B cell (primary cell): Measurements from ENCODE around the gene ZNF541. TPM values are rescaled to one million over a fixed set of nuclear protein-coding genes. Genes with fewer than 3 reads are reported as not detected.

Experiments used
- ATAC-seq: fragments of 200-7000 bp; cut with Tn5 transposase; one replicate; pipeline ENCODE4 v1.10.0; 2021; ENCODE audit warnings: low read depth, mild to moderate bottlenecking, moderate number of reproducible peaks, moderate library complexity
- CTCF ChIA-PET: fragments of 350-600 bp; sonication (Branson Sonifier 250); formaldehyde crosslinking; loops from one replicate; lab custom pipeline; 2021; ENCODE audit warnings: antibody characterized with exemption, inconsistent platforms; lab: Charles Lee
- POLR2A ChIA-PET: fragments of 350-600 bp; sonication (Branson Sonifier 250); formaldehyde crosslinking; loops from one replicate; lab custom pipeline; 2021; ENCODE audit warnings: antibody characterized with exemption; lab: Charles Lee
- DNase-seq: peaks from one replicate; pipeline ENCODE4 v3.0.0; 2013
- H2AFZ ChIP-seq: 2 replicates; pipeline ENCODE4 v1.6.1; 2012; ENCODE audit warnings: mild to moderate bottlenecking, low read depth, low read length; ENCODE audit not compliant: insufficient read depth, poor library complexity, severe bottlenecking
- H3K27ac ChIP-seq, 2 donors: 1 replicate in 1 of 2; 2 replicates in 1 of 2; pipeline ENCODE4 v1.5.1; 2012 to 2013; ENCODE audit warnings: low read length in 2 of 2, mild to moderate bottlenecking in 2 of 2, moderate library complexity in 1 of 2
- H3K27me3 ChIP-seq, 4 experiments: fragments of 200-600 bp in 1 of 4; sonication (generic) in 1 of 4; replicated peaks in 1 of 4; 1 replicate in 2 of 4; 2 replicates in 2 of 4; pipeline versions ENCODE4 v1.6.1 to v1.7.0; 2013 to 2016; ENCODE audit warnings: low read length in 3 of 4, mild to moderate bottlenecking in 2 of 4, mixed read lengths in 1 of 4, moderate library complexity in 1 of 4; ENCODE audit not compliant: insufficient read depth in 4 of 4, control insufficient read depth in 3 of 4; ENCODE audit errors: control extremely low read depth in 1 of 4
- H3K36me3 ChIP-seq, 2 experiments: replicated peaks in 1 of 2; 1 replicate in 1 of 2; 2 replicates in 1 of 2; pipeline versions ENCODE4 v1.6.1 to v1.7.1; 2013; ENCODE audit warnings: low read length in 1 of 2; ENCODE audit not compliant: insufficient read depth in 2 of 2, control insufficient read depth in 1 of 2; ENCODE audit errors: control extremely low read depth in 1 of 2, extremely low read depth in 1 of 2
- H3K4me1 ChIP-seq, 2 donors: fragments of 200-600 bp in 1 of 2; sonication (generic) in 1 of 2; 1 replicate in 1 of 2; 2 replicates in 1 of 2; pipeline versions ENCODE4 v1.5.1 to v1.6.1; 2013 to 2017; ENCODE audit warnings: low read length in 2 of 2; ENCODE audit not compliant: control insufficient read depth in 2 of 2, insufficient read depth in 2 of 2
- H3K4me2 ChIP-seq: replicated peaks from 2 replicates; pipeline ENCODE3; 2012; ENCODE audit warnings: mild to moderate bottlenecking, low read depth, low read length; ENCODE audit not compliant: poor library complexity, severe bottlenecking
- H3K4me3 ChIP-seq, 5 experiments: fragments of 200-600 bp in 1 of 5; sonication (generic) in 1 of 5; 1 replicate in 3 of 5; 2 replicates in 2 of 5; pipeline versions ENCODE4 v1.5.1 to v1.7.0; 2011 to 2016; ENCODE audit warnings: low read length in 4 of 5, mild to moderate bottlenecking in 4 of 5, low read depth in 2 of 5, control low read depth in 1 of 5, moderate library complexity in 1 of 5; ENCODE audit not compliant: insufficient read depth in 1 of 5; ENCODE audit errors: control extremely low read depth in 1 of 5, extremely low read depth in 1 of 5
- H3K79me2 ChIP-seq: fragments of 200-600 bp; sonication (generic); one replicate; pipeline ENCODE4 v1.6.0; 2016; ENCODE audit warnings: low read length; ENCODE audit not compliant: control insufficient read depth, insufficient read depth
- H3K9ac ChIP-seq: fragments of 200-600 bp; sonication (generic); 2 replicates; pipeline ENCODE4 v1.6.1; 2017; ENCODE audit warnings: mild to moderate bottlenecking, low read length, moderate library complexity
- H3K9me3 ChIP-seq, 3 donors: one replicate each; pipeline versions ENCODE4 v1.6.1 to v1.7.1; 2013; ENCODE audit warnings: low read length in 2 of 3; ENCODE audit not compliant: control insufficient read depth in 2 of 3, insufficient read depth in 1 of 3; ENCODE audit errors: control extremely low read depth in 1 of 3
- H4K20me1 ChIP-seq: 2 replicates; pipeline ENCODE4 v1.6.0; 2012; ENCODE audit warnings: mild to moderate bottlenecking, low read length; ENCODE audit not compliant: insufficient read depth, control insufficient read depth, poor library complexity, severe bottlenecking
- H3K27ac Mint-ChIP-seq: one replicate; pipeline ENCODE4 v1.8.0; 2021; ENCODE audit warnings: mixed read lengths
- H3K27me3 Mint-ChIP-seq: one replicate; pipeline ENCODE4 v1.8.0; 2021; ENCODE audit warnings: mixed read lengths
- H3K4me1 Mint-ChIP-seq: one replicate; pipeline ENCODE4 v1.8.0; 2021; ENCODE audit warnings: mixed read lengths
- H3K4me3 Mint-ChIP-seq: one replicate; pipeline ENCODE4 v1.8.0; 2021; ENCODE audit warnings: mixed read lengths
- H3K9me3 Mint-ChIP-seq: one replicate; pipeline ENCODE4 v1.8.0; 2022; ENCODE audit warnings: mixed read lengths; ENCODE audit not compliant: insufficient read depth
- CTCF ChIP-seq: fragments of 200-600 bp; IDR thresholded peaks from one replicate; pipeline ENCODE4 v1.8.0; 2022; ENCODE audit warnings: antibody characterized with exemption, mild to moderate bottlenecking
- EZH2 ChIP-seq: IDR thresholded peaks from 2 replicates; pipeline ENCODE4 v1.6.1; 2012; ENCODE audit warnings: borderline replicate concordance, low read depth, mild to moderate bottlenecking, moderate library complexity, low read length; ENCODE audit not compliant: insufficient read depth, poor library complexity, severe bottlenecking
- WGBS: methylation state at CpG from one replicate; pipeline ENCODE4 v1.1.5; 2013; ENCODE audit warnings: missing lambda C conversion rate; ENCODE audit not compliant: insufficient coverage; 5-methylcytosine and 5-hydroxymethylcytosine counted together
- intact Hi-C: fragments of 100-400 bp; cut with micrococcal nuclease; formaldehyde crosslinking; loops from one replicate; pipeline ENCODE4 v1.10.0; 2022
- polyA plus RNA-seq: library from polyadenylated mRNA; depleted of rRNA; stranded (reverse); fragments of >200 nt; gene quantifications from 2 replicates; pipeline ENCODE4 v1.2.3, GENCODE V29; 2012
- total RNA-seq, 2 donors: library from RNA; stranded (reverse); fragments of 120-200 nt in 1 of 2; gene quantifications; 1 replicate in 1 of 2; 2 replicates in 1 of 2; pipeline versions ENCODE4 v1.2.3 to v1.2.4, GENCODE V29; 2013 to 2022

The ZNF541 gene
- total and polyA plus RNA-seq, 2 donors (not counting 1 experiment from before 2014, with no cell fraction given), result 0.03 TPM; not detected in 1

GRCh38 chr19:47561440-47562057 lies 11.4 kb downstream of the ZNF541 start:
- Mint-ChIP-seq H3K4me3 (no peak overlapping the region), H3K4me1 (no peaks in the 10 kb centered on the region), H3K9me3 (no peaks in the 10 kb centered on the region), H3K27ac (no peak overlapping the region), H3K27me3 (peaks cover 31% of the 10 kb centered on the region)
- H3K4me1 ChIP-seq, result no peaks in the 10 kb centered on the region
- CTCF ChIA-PET, result interaction anchor here (0.6 kb wide), 1 partner anchor 1222 kb away, joined by 4 read pairs; no protein-coding TSS in a partner anchor
- no peaks in the 10 kb centered on the region for H4K20me1 ChIP-seq
- ATAC-seq (no peak), DNase-seq (no peak)
- intact Hi-C loops, result no loop called here
- no peaks in the 10 kb centered on the region for H3K36me3 ChIP-seq
- H3K27ac ChIP-seq, result no peak overlapping the region
- no peaks in the 10 kb centered on the region for H3K79me2 ChIP-seq
- 71% methylated on average over 1 of the region's 7 CpGs for WGBS
- POLR2A ChIA-PET, result no interaction called here
- H3K27me3 ChIP-seq, result peaks cover 0 to 4% (median 2%) of the 10 kb centered on the region in 4 experiments
- no peak overlapping the region for H3K9ac ChIP-seq
- no peaks in the 10 kb centered on the region for H3K9me3 ChIP-seq
- no peak overlapping the region for H2AFZ ChIP-seq
- H3K4me2 ChIP-seq, result no peak overlapping the region
- TF ChIP-seq CTCF (no peak), EZH2 (no peak)
- H3K4me3 ChIP-seq, result no peak overlapping the region

DNA sequence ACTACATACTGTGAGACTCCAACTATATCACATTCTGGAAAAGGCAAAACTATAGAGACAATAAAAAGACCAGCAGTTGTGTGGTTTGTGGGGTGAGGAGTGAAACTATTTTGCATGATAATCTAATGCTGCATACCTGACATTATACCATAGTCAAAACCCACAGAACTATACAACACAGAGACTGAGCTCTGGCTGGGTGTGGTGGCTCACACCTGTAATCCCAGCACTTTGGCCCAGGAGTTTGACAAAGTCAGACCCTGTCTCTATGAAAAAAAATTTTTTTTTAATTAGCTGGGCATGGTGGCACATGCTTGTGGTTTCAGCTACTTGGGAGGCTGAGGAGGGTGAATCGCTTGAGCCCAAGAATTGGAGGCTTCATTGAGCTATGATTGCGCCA lies 11.9 kb downstream of the ZNF541 start:
- TF ChIP-seq EZH2, result no peak
- no peak for TF ChIP-seq CTCF
- ATAC-seq, result no peak
- H3K4me3 ChIP-seq, result no peak overlapping the region
- no peaks in the 10 kb centered on the region for H3K9me3 Mint-ChIP-seq
- H4K20me1 ChIP-seq, result no peaks in the 10 kb centered on the region
- peaks cover 0 to 4% (median 2%) of the 10 kb centered on the region in 4 experiments for H3K27me3 ChIP-seq
- POLR2A ChIA-PET, result no interaction called here
- no peaks in the 10 kb centered on the region for H3K79me2 ChIP-seq
- no peaks in the 10 kb centered on the region for H3K4me1 ChIP-seq
- H3K27me3 Mint-ChIP-seq, result peaks cover 31% of the 10 kb centered on the region
- no peak overlapping the region for H3K27ac ChIP-seq
- H3K36me3 ChIP-seq, result no peaks in the 10 kb centered on the region
- H3K9me3 ChIP-seq, result no peaks in the 10 kb centered on the region
- intact Hi-C loops, result no loop called here
- DNase-seq, result no peak
- no peak overlapping the region for H3K4me3 Mint-ChIP-seq
- no CpG with 5 or more reads among the region's 2 CpGs for WGBS
- CTCF ChIA-PET, result interaction anchor here (0.6 kb wide), 1 partner anchor 1223 kb away, joined by 4 read pairs; no protein-coding TSS in a partner anchor
- H3K4me2 ChIP-seq, result no peak overlapping the region
- H3K4me1 Mint-ChIP-seq, result no peaks in the 10 kb centered on the region
- H3K9ac ChIP-seq, result no peak overlapping the region
- H3K27ac Mint-ChIP-seq, result no peak overlapping the region
- H2AFZ ChIP-seq, result no peak overlapping the region
